Skin epidermis (tissue), 12 donors: ENCODE measurements around the gene RCSD1.
A peak's percentile ranks its signal among the peaks of the same experiment; 100 is the strongest.
"Not testable (repeated sequence)": the region's sequence is repeated elsewhere in the genome, so short reads cannot be mapped to it uniquely, and the experiment has no call there.

Source experiments
- H3K27ac ChIP-seq, 21 experiments: fragments of 200-600 bp; sonication (generic) in 11 of 21; one replicate each; pipeline ENCODE4 v1.5.0; 2020; ENCODE audit warnings: mild to moderate bottlenecking in 3 of 21, inconsistent platforms in 2 of 21, moderate library complexity in 2 of 21
- H3K4me3 ChIP-seq, 7 experiments: fragments of 200-600 bp; sonication (generic) in 2 of 7; one replicate each; pipeline ENCODE4 v1.5.0; 2020; ENCODE audit warnings: inconsistent platforms in 2 of 7, mild to moderate bottlenecking in 2 of 7, moderate library complexity in 1 of 7

Gene RCSD1

GRCh38 chr1:167722870-167723251, 92.8 kb downstream of the RCSD1 start:
- H3K27ac ChIP-seq: peak overlapping the region in 16 of 21 experiments; percentile 22 to 97 (median 92)
- peak overlapping the region; percentile 75 to 100 (median 99) for H3K4me3 ChIP-seq

GRCh38 chr1:167723707-167724323, 93.8 kb downstream of the RCSD1 start:
- Histone ChIP-seq H3K27ac (peak overlapping the region in 1 of 21 experiments; percentile 93), H3K4me3 (peak overlapping the region in 1 of 7 experiments; percentile 99)

GRCh38 chr1:167726008-167726407, 96.0 kb downstream of the RCSD1 start:
- no peak overlapping the region for H3K27ac ChIP-seq
- H3K4me3 ChIP-seq: no peak overlapping the region

- Histone ChIP-seq H3K27ac (no peak overlapping the region), H3K4me3 (no peak overlapping the region)
Observed at GRCh38 chr1:167728818-167729410, 98.9 kb downstream of the RCSD1 start.

GRCh38 chr1:167734227-167734626, 104.2 kb downstream of the RCSD1 start:
- no peak overlapping the region for H3K27ac ChIP-seq
- H3K4me3 ChIP-seq: no peak overlapping the region

- no peak overlapping the region for H3K4me3 ChIP-seq
- no peak overlapping the region for H3K27ac ChIP-seq
Observed at GRCh38 chr1:167734841-167735240, 104.8 kb downstream of the RCSD1 start.

- no peak overlapping the region for H3K4me3 ChIP-seq
- no peak overlapping the region for H3K27ac ChIP-seq
Observed at GRCh38 chr1:167737169-167737568, 107.1 kb downstream of the RCSD1 start.

GRCh38 chr1:167738158-167738557, 108.1 kb downstream of the RCSD1 start:
- no peak overlapping the region for H3K4me3 ChIP-seq

GRCh38 chr1:167739752-167740151, 109.7 kb downstream of the RCSD1 start:
- peak overlapping the region in 2 of 21 experiments; percentile 7 to 17 for H3K27ac ChIP-seq
- H3K4me3 ChIP-seq: no peak overlapping the region

More at GRCh38 chr1:167738158-167738557, 108.1 kb downstream of the RCSD1 start:
- no peak overlapping the region for H3K27ac ChIP-seq

- H3K4me3 ChIP-seq, H3K27ac ChIP-seq: not testable (repeated sequence)
Observed at GRCh38 chr1:167741103-167741502, 111.1 kb downstream of the RCSD1 start.

GRCh38 chr1:167742392-167743057, 112.5 kb downstream of the RCSD1 start:
- not testable (repeated sequence) for H3K4me3 ChIP-seq, H3K27ac ChIP-seq

- H3K4me3 ChIP-seq: no peak overlapping the region
- no peak overlapping the region for H3K27ac ChIP-seq
Observed at GRCh38 chr1:167744901-167745300, 114.9 kb downstream of the RCSD1 start.

GRCh38 chr1:167746013-167746672, 116.1 kb downstream of the RCSD1 start:
- no peak overlapping the region for H3K4me3 ChIP-seq
- H3K27ac ChIP-seq: peak overlapping the region in 4 of 21 experiments; percentile 32 to 56 (median 42)

- H3K4me3 ChIP-seq: no peak overlapping the region
Observed at GRCh38 chr1:167746988-167747655, 117.1 kb downstream of the RCSD1 start.

GRCh38 chr1:167747988-167748387, 118.0 kb downstream of the RCSD1 start:
- H3K27ac ChIP-seq: no peak overlapping the region
- no peak overlapping the region for H3K4me3 ChIP-seq

More at GRCh38 chr1:167746988-167747655, 117.1 kb downstream of the RCSD1 start:
- peak overlapping the region in 2 of 21 experiments; percentile 32 to 56 for H3K27ac ChIP-seq

GRCh38 chr1:167748906-167749305, 118.9 kb downstream of the RCSD1 start:
- H3K27ac ChIP-seq: no peak overlapping the region

GRCh38 chr1:167749741-167750140, 119.7 kb downstream of the RCSD1 start:
- Histone ChIP-seq H3K27ac (no peak overlapping the region), H3K4me3 (no peak overlapping the region)

More at GRCh38 chr1:167748906-167749305, 118.9 kb downstream of the RCSD1 start:
- H3K4me3 ChIP-seq: no peak overlapping the region

GRCh38 chr1:167750641-167751040, 120.6 kb downstream of the RCSD1 start:
- H3K4me3 ChIP-seq: no peak overlapping the region
- peak overlapping the region in 1 of 21 experiments; percentile 13 for H3K27ac ChIP-seq

- Histone ChIP-seq H3K27ac (peak overlapping the region in 7 of 21 experiments; percentile 18 to 71 (median 38)), H3K4me3 (no peak overlapping the region)
Observed at GRCh38 chr1:167751676-167752075, 121.6 kb downstream of the RCSD1 start.
